Common myeloid progenitor, CD34-positive (primary cell): ENCODE measurements around the gene ALK.

Experiments
- CTCF ChIA-PET: fragments of 350-600 bp; sonication (Branson Sonifier 250); formaldehyde crosslinking; loops from one replicate; lab custom pipeline; 2021; ENCODE audit warnings: antibody characterized with exemption; lab: Charles Lee
- POLR2A ChIA-PET: fragments of 350-600 bp; sonication (Branson Sonifier 250); formaldehyde crosslinking; loops from one replicate; lab custom pipeline; 2021; ENCODE audit warnings: antibody characterized with exemption; lab: Charles Lee
- DNase-seq, 3 donors: peaks; one replicate each; pipeline versions ENCODE4 v3.0.0 to v3.0.0-alpha.2; 2013
- H3K27ac ChIP-seq, 2 experiments: 1 replicate in 1 of 2; 2 replicates in 1 of 2; pipeline ENCODE4 v1.7.0; 2013; ENCODE audit warnings: inconsistent platforms in 2 of 2, low read length in 2 of 2, mild to moderate bottlenecking in 2 of 2, low read depth in 1 of 2, moderate library complexity in 1 of 2; ENCODE audit not compliant: severe bottlenecking in 2 of 2, insufficient read depth in 1 of 2, poor library complexity in 1 of 2
- H3K27me3 ChIP-seq, 5 experiments: replicated peaks in 2 of 5; 1 replicate in 3 of 5; 2 replicates in 2 of 5; pipeline versions ENCODE4 v1.6.1 to v1.7.0; 2013; ENCODE audit warnings: low read length in 4 of 5, mild to moderate bottlenecking in 2 of 5, moderate library complexity in 2 of 5, inconsistent platforms in 1 of 5; ENCODE audit not compliant: insufficient read depth in 5 of 5, control insufficient read depth in 4 of 5
- H3K36me3 ChIP-seq, 4 experiments: 1 replicate in 2 of 4; 2 replicates in 2 of 4; pipeline versions ENCODE4 v1.6.1 to v1.7.0; 2013; ENCODE audit warnings: low read length in 3 of 4, control low read depth in 1 of 4, mild to moderate bottlenecking in 1 of 4; ENCODE audit not compliant: control insufficient read depth in 4 of 4, insufficient read depth in 4 of 4
- H3K4me1 ChIP-seq, 4 experiments: 1 replicate in 3 of 4; 2 replicates in 1 of 4; pipeline versions ENCODE4 v1.6.1 to v1.7.1; 2013; ENCODE audit warnings: low read length in 3 of 4, mild to moderate bottlenecking in 3 of 4, control low read depth in 1 of 4, inconsistent platforms in 1 of 4, moderate library complexity in 1 of 4; ENCODE audit not compliant: control insufficient read depth in 4 of 4, insufficient read depth in 4 of 4; ENCODE audit errors: control extremely low read depth in 1 of 4
- H3K4me3 ChIP-seq, 7 experiments: 1 replicate in 4 of 7; 2 replicates in 3 of 7; pipeline versions ENCODE4 v1.5.1 to v1.7.0; 2013; ENCODE audit warnings: mild to moderate bottlenecking in 7 of 7, low read length in 6 of 7, moderate library complexity in 6 of 7, inconsistent platforms in 2 of 7, low read depth in 2 of 7, control low read depth in 1 of 7; ENCODE audit not compliant: insufficient read depth in 4 of 7, control insufficient read depth in 1 of 7; ENCODE audit errors: extremely low read depth in 1 of 7
- H3K9me3 ChIP-seq, 5 experiments: 1 replicate in 4 of 5; 2 replicates in 1 of 5; pipeline versions ENCODE4 v1.6.1 to v1.7.1; 2013; ENCODE audit warnings: low read length in 4 of 5, mild to moderate bottlenecking in 2 of 5, inconsistent platforms in 1 of 5, low read depth in 1 of 5, moderate library complexity in 1 of 5; ENCODE audit not compliant: control insufficient read depth in 4 of 5, insufficient read depth in 2 of 5; ENCODE audit errors: control extremely low read depth in 1 of 5
- WGBS: methylation state at CpG from one replicate; pipeline ENCODE4 v1.1.5; 2013; ENCODE audit not compliant: insufficient coverage; 5-methylcytosine and 5-hydroxymethylcytosine counted together

Gene ALK

DNA sequence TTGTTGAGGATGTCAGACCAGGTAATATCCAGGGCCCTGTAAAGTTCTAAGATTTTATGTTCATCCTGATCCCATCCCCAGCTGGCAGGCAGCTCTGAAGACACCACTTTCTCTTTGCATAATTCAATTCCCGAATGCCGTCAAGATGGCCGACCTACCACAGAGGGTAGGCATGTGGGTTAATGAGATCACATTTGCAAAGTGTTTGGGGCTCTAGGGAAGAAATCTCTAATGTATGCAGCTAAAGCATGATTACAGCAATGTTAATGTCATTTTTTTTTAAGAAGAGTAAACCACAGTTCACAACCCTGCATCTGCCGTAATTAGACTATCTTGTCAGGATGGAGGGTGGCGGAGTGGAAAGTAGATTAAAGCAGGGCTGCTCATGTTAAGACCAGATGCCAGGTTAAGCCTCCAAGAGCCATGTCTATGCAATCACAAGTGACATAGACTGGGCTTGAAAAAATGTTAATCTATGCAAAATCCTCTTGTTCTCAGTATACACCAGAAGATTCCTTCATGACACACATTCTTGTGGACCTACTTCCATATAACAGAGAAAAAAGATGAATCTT is 131.4 kb downstream of the ALK start:
- no peaks in the 10 kb centered on the region for H3K36me3 ChIP-seq
- DNase-seq: no peak
- peaks cover 0 to 2% (median 0%) of the 10 kb centered on the region in 5 experiments for H3K9me3 ChIP-seq
- ChIA-PET POLR2A (no interaction called here), CTCF (no interaction called here)
- no peaks in the 10 kb centered on the region for H3K4me1 ChIP-seq
- peaks cover 0 to 3% (median 0%) of the 10 kb centered on the region in 5 experiments for H3K27me3 ChIP-seq
- H3K27ac ChIP-seq: no peak overlapping the region
- no peak overlapping the region for H3K4me3 ChIP-seq
- WGBS: 93% methylated on average over 2 of the region's 5 CpGs

- H3K4me1 ChIP-seq: no peaks in the 10 kb centered on the region
- H3K27me3 ChIP-seq: peaks cover 0 to 2% (median 0%) of the 10 kb centered on the region in 5 experiments
- no peak overlapping the region for H3K4me3 ChIP-seq
- 96% methylated on average over 8 of the region's 8 CpGs for WGBS
- H3K27ac ChIP-seq: no peak overlapping the region
- ChIA-PET CTCF (no interaction called here), POLR2A (no interaction called here)
- H3K36me3 ChIP-seq: no peaks in the 10 kb centered on the region
- DNase-seq: no peak
- peaks cover 0 to 2% (median 0%) of the 10 kb centered on the region in 5 experiments for H3K9me3 ChIP-seq
Measured at GRCh38 chr2:29787473-29788465, 133.6 kb downstream of the ALK start.

DNA sequence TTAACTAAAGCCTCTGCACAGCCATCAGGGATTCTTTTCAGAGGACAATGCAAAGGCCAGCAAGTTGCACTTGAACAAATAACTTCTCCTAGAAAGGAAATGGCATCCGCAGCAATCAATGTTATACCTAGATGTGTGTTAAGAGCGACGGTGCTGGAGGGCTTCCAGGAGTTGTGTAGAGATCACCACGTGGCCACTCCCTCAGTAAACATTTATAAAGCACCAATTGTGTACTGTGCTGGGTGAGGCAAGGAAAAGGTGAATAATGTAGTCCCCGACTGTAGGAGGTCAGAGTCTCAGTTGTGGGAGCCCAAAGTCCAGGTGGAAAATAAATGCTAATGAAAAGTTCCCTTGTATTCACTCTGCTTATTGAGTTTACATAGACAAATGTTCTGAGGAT is 135.0 kb downstream of the ALK start:
- peaks cover 0 to 2% (median 0%) of the 10 kb centered on the region in 5 experiments for H3K27me3 ChIP-seq
- H3K4me1 ChIP-seq: no peaks in the 10 kb centered on the region
- no peak overlapping the region for H3K27ac ChIP-seq
- CTCF ChIA-PET: no interaction called here
- WGBS: 100% methylated on average over 1 of the region's 5 CpGs
- H3K9me3 ChIP-seq: peaks cover 0 to 2% (median 0%) of the 10 kb centered on the region in 5 experiments
- no peak overlapping the region for H3K4me3 ChIP-seq
- no peaks in the 10 kb centered on the region for H3K36me3 ChIP-seq
- no peak for DNase-seq
- POLR2A ChIA-PET: no interaction called here

DNA sequence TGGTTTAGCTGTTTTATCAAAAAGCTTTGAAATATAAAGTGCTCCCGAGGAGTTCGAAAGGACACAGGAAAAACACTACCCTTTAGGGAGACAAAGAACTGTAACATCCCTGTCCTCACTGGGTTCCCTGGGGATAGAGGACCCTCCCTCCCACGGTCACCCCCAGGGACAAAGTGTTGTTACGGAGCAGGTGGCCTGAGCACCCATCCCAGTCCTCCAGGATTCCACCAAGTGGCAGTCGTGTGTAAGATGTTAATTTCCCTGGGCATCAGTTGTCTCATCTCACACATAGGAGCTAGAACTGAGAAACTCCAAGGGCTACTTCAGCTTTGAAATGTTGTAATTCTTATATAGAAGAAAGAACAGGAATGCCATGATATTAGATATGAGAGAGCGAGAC is 137.7 kb downstream of the ALK start:
- no peaks in the 10 kb centered on the region for H3K9me3 ChIP-seq
- no peak overlapping the region for H3K27ac ChIP-seq
- ChIA-PET CTCF (interaction anchor here (1.0 kb wide), 1 partner anchor 222 kb away, joined by 3 read pairs; no protein-coding TSS in a partner anchor), POLR2A (no interaction called here)
- 93% methylated on average over 4 of the region's 6 CpGs for WGBS
- no peaks in the 10 kb centered on the region for H3K36me3 ChIP-seq
- no peak overlapping the region for H3K4me3 ChIP-seq
- DNase-seq: no peak
- no peaks in the 10 kb centered on the region for H3K4me1 ChIP-seq
- H3K27me3 ChIP-seq: peaks cover 0 to 3% (median 2%) of the 10 kb centered on the region in 5 experiments

DNA sequence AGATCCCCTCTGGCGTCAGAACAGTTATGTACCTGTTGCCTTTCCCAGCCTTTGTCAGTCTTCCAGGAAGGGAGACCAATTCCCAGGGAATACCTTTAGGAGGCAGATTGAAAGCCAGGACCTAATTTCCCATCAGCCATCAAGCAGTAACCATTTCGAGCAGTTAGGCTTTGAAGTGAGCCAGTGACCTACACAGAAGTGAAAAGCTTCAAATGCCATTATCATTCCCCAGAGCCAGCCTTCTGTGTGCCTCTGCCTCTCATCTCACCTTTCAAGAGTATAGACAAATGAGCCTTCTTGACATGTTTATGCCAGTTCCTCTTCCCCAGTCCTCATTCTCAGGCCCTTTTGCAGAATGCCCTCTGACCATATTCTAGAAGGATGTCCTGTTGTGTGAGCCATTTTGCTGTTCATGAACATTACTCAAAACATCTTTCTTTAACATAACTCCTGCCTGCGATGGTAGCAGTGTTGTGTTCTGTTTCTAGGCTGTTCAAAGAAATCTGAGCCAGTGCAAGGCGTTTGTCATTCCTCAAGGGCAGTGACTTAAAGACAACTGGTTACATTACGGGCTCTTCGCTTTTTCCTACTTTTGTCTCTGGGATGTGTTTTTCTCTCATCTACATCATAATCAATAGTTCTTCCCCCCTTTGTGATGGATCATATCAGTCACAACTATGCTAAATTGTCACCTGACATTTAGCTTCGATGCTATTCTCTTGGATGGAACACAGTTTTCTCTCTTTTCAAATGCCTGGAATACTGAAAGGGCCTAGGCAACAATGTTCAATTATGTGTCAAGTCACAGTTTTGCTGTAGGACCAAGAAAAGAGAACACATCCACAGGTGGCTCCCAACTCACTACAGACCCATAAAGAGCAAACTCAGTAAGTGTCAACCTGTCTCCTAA is 138.6 kb downstream of the ALK start:
- no peak for DNase-seq
- Histone ChIP-seq H3K4me3 (no peak overlapping the region), H3K27ac (no peak overlapping the region), H3K27me3 (peaks cover 0 to 3% (median 0%) of the 10 kb centered on the region in 5 experiments), H3K36me3 (no peaks in the 10 kb centered on the region), H3K4me1 (no peaks in the 10 kb centered on the region), H3K9me3 (no peaks in the 10 kb centered on the region)
- ChIA-PET CTCF (interaction anchor here (1.0 kb wide), 1 partner anchor 223 kb away, joined by 3 read pairs; no protein-coding TSS in a partner anchor), POLR2A (no interaction called here)
- whole genome bisulfite sequencing: 91% methylated on average over 7 of the region's 7 CpGs

DNA sequence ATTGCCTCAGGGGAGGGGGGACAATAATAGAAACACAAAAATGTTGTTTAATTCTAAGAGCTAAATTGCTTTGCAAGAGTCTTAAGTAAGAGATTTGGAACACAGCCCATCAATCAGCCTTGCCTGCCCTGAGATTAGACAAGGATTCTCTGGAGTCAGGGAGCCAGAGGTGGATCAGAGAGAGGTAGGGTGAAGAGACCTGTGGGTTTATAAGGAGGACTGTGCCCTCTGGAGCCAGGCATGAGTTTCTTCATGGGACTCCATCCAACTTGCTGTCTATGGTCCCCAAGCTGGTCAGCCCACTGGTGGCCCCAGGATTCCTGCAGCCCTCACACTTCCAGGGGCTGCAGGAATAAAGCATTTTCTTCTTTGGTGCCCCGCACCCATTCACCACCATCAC is 139.3 kb downstream of the ALK start:
- DNase-seq: no peak
- Histone ChIP-seq H3K9me3 (no peaks in the 10 kb centered on the region), H3K4me1 (no peaks in the 10 kb centered on the region), H3K27ac (no peak overlapping the region), H3K36me3 (no peaks in the 10 kb centered on the region), H3K4me3 (no peak overlapping the region), H3K27me3 (peaks cover 0 to 3% (median 0%) of the 10 kb centered on the region in 5 experiments)
- ChIA-PET POLR2A (no interaction called here), CTCF (no interaction called here)
- 100% methylated on average over 1 of the region's 1 CpG for WGBS
